GM19240 (cell line): ENCODE results near the gene SSBP3.
"Not testable (repeated sequence)": the region's sequence is repeated elsewhere in the genome, so short reads cannot be mapped to it uniquely, and the experiment has no call there.

Experiments
- DNase-seq: peaks from one replicate; pipeline ENCODE4 v3.0.0; 2011; ENCODE audit warnings: low spot score; ENCODE audit not compliant: insufficient read length

SSBP3 gene

GRCh38 chr1:54223441-54224202 lies 182.6 kb downstream of the SSBP3 start:
- DNase-seq, result no peak

GRCh38 chr1:54222711-54223110 lies 183.5 kb downstream of the SSBP3 start:
- no peak for DNase-seq

- DNase-seq, result no peak
These were observed 184.2 kb downstream of the SSBP3 start for GRCh38 chr1:54221867-54222484.

GRCh38 chr1:54221113-54221834 lies 184.9 kb downstream of the SSBP3 start:
- DNase-seq, result no peak

GRCh38 chr1:54220004-54220811 lies 186.0 kb downstream of the SSBP3 start:
- DNase-seq, result no peak

GRCh38 chr1:54219688-54220003 lies 186.5 kb downstream of the SSBP3 start:
- no peak for DNase-seq

- no peak for DNase-seq
These were observed 187.1 kb downstream of the SSBP3 start for GRCh38 chr1:54218883-54219687.

GRCh38 chr1:54215523-54215922 lies 190.7 kb downstream of the SSBP3 start:
- DNase-seq, result no peak

- DNase-seq, result no peak
These were observed 193.3 kb downstream of the SSBP3 start for GRCh38 chr1:54212872-54213271.

- DNase-seq, result not testable (repeated sequence)
These were observed 198.3 kb downstream of the SSBP3 start for GRCh38 chr1:54207896-54208295.

- DNase-seq, result no peak
These were observed 198.9 kb downstream of the SSBP3 start for GRCh38 chr1:54207287-54207686.

- DNase-seq, result no peak
These were observed 202.0 kb downstream of the SSBP3 start for GRCh38 chr1:54204199-54204598.

- no peak for DNase-seq
These were observed 205.6 kb downstream of the SSBP3 start for GRCh38 chr1:54200519-54200997.

GRCh38 chr1:54199765-54200518 lies 206.3 kb downstream of the SSBP3 start, which contains the start of the genes CYB5RL and MRPL37:
Gene CYB5RL, minus strand, starts transcription at chr1:54200030. Its CDS starts 4,414 bp downstream, at chr1:54195616.
Gene MRPL37, plus strand, starts transcription at chr1:54200167. Its CDS starts 77 bp downstream, at chr1:54200244.
- DNase-seq, result peak; percentile 97

GRCh38 chr1:54199151-54199764 lies 206.9 kb downstream of the SSBP3 start:
- DNase-seq, result no peak

- no peak for DNase-seq
These were observed 212.7 kb downstream of the SSBP3 start for GRCh38 chr1:54193453-54193852.

GRCh38 chr1:54191525-54191924 lies 214.7 kb downstream of the SSBP3 start:
- no peak for DNase-seq

- no peak for DNase-seq
These were observed 215.7 kb downstream of the SSBP3 start for GRCh38 chr1:54190526-54190925.

GRCh38 chr1:54188291-54188690 lies 217.9 kb downstream of the SSBP3 start:
- DNase-seq, result no peak
